ENCODE data around the gene NOTCH2. TPM values are rescaled to one million over a fixed set of nuclear protein-coding genes. Genes with fewer than 3 reads are reported as not detected.
"Not testable (repeated sequence)": the region's sequence is repeated elsewhere in the genome, so short reads cannot be mapped to it uniquely, and the experiment has no call there.

The NOTCH2 gene
- total RNA-seq, 1 donor from 2014 or later = 30.3 TPM

DNA sequence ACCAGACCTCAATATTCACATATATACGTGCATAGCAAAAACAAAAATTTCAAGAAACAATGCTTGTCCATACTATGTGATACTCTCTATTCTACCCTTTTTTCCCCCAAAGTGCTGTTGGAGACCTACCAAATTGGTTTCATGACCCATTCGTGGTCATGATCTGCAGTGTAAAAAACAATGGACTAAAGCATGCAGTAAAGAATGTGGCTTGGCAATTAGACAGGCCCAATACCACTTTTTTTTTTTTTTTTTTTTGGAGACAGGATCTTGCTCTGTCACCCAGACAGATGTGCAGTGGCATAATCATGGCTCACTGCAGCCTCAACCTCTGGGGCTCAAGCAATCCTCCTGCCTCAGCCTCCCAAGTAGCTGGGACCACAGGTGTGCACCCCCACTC, 21.3 kb downstream of the NOTCH2 start:
- not testable (repeated sequence) for DNase-seq

DNA sequence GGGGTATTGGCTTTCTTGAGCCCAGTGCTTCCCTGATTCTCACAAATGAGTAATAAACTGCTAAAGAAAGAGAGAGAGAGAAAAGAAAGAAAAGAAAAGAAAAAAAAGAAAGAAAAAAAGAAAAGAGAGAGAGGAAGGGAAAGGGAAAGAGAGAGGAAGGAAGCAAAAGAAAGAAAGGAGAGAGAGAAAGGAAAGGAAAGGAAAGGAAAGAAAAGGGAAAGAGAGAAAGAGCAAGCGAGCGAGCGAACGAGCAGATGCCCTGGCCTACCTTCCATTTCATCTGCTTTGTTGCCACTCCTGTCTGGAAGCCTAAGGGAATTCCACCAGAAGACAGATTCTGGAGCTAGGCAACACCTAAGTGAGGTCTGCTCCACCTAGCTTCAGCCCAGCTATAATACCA, 27.7 kb downstream of the NOTCH2 start:
- not testable (repeated sequence) for DNase-seq

DNA sequence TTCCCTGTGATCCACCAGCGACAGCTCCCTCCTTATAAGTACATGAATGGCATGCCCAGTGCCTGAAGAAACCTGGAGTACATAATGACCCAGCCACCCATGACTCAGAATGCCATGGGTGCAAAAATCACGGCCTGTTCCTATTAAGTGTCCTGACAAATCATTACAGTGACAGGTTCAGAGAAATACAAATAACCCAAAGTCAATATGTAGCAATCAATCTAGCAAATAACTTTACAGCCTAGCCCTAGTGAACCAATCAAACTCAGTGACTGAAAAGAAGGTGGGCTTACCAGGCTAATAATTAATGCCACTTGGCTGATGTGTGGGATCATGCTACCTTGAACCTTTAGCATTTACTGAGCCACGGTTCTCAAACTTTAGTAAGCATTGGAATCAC, 37.2 kb downstream of the NOTCH2 start:
- DNase-seq = not testable (repeated sequence)

DNA sequence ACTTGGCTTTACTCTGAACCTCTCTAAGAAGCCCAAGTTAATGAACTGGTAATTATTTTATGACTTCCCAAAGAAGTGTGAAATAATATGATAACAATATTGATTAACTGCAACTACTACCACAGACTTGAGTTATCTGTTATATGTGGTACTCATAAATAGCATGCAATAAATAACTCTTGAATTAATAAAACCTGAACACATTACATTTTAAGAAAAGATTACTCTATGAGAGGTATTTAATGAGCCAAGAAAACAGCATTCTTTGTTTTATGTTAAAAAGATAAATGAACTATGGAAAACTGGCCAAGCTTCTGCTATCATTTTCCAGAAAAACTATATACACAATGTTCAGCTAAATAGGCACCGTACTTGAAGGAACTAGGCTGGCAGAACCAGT, 45.7 kb downstream of the NOTCH2 start:
- DNase-seq = not testable (repeated sequence)

DNA sequence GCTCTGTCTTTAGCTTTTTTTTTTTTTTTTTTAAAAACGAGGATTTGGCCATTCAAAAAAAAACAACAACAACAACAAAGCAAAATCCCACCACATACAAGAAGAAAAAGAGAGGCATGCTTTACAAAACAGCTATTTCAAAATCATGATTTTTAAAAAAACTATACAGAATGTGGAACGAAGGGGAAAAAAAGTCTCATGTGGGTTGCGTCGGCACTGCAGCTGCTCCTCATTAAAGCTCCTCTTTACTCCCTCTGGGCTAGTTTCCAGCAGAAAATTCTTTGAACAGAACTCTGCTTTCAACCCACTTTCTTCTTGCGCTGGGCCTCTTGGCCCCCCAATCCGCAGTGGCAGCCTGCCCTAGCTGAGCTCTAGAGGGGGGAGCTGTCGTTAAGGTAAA, 54.5 kb downstream of the NOTCH2 start:
- not testable (repeated sequence) for DNase-seq

DNA sequence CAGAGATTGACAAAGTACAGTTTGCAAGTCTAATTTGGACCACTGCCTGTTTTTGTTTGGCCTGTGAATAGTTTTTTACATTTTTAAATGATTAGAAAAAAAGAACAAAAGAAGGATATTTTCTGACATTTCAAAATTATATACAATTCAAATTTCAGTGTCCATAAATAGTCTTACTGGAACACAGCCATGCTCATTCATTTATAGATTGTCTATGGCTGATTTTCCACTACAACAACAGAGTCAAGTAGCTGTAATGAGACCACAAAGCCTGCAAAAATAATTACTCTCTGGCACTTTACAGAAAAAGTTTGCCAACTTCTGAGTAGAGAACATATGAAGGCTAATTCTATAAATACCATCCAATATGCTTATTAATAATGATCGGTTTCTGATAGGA, 61.1 kb downstream of the NOTCH2 start:
- DNase-seq = not testable (repeated sequence)

DNA sequence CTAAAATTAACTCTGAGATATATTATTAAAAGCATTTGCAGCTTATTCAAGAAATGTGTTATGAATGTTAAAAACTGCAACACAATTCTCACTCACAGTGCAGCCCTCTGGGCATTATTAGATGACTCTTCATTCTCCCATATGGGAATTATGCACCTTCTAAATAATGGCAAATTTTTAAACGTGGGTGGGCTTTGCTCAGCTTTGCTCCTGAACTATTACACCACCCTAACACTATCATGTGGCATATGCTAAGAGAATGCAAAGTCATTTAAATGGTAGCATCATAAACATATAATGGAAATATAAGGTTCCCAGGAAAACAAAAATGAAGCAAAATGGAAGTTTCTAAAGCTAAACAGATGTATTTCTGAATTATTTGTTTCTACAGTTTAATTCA, 61.6 kb downstream of the NOTCH2 start:
- not testable (repeated sequence) for DNase-seq

DNA sequence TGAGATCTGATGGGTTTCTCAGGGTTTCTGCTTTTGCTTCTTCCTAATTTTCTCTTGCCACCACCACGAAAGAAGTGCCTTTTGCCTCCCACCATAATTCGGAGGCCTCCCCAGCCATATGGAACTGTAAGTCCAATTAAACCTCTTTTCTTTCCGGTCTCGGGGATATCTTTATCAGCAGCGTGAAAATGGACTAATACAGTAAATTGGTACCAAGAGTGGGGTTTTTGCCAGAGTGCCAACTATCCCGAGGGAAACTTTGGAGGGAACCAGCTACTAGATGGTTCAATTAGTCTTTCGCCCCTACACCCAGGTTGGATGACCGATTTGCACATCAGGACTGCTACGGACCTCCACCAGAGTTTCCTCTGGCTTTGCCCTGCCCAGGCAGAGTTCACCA, 68.4 kb downstream of the NOTCH2 start:
- DNase-seq = not testable (repeated sequence)

DNA sequence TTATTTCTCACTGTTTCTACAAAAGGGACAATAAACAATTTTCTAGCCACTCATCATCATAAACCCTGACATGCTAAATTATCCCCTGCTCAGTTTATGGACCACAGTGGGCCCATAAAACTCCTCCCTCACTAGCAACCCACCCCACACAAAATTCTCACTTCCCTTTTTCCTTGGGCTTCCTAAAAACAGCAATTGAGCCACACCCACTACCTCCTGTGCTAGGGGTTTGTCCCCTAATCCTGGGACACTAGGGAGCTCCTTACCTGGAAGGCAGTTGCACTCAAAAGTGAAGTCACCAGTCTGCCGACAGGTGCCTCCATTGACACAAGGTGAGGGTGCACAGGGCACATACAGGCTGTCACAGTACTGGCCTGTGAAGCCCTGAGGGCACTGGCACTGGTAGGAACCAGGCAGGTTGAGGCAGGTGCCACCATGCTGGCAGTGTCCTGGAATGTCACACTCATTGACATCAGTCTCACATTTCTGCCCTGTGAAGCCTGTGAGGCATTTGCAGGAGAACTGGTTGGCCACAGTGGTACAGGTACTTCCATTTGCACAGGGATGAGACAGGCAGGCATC, 72.6 kb downstream of the NOTCH2 start:
- DNase-seq = not testable (repeated sequence)

DNA sequence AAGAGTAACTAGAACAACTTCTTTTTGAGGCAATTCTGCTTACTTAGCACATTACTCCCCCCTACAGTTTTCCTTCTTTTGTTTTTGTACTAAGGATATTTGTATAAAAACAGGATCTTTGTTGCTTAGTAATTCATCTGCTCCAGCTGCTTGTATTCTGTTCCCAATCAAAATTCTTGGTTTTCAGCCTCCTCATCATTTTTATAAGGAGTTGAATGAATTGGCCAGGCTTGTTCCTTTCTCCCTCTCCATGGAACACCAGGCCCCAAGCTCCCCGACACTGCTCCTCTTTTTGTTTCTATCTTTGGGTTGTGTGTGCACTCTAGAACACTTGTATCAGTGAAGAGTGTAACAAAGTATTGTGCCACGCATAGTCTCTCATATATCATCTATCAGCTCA, 73.5 kb downstream of the NOTCH2 start:
- DNase-seq = not testable (repeated sequence)

DNA sequence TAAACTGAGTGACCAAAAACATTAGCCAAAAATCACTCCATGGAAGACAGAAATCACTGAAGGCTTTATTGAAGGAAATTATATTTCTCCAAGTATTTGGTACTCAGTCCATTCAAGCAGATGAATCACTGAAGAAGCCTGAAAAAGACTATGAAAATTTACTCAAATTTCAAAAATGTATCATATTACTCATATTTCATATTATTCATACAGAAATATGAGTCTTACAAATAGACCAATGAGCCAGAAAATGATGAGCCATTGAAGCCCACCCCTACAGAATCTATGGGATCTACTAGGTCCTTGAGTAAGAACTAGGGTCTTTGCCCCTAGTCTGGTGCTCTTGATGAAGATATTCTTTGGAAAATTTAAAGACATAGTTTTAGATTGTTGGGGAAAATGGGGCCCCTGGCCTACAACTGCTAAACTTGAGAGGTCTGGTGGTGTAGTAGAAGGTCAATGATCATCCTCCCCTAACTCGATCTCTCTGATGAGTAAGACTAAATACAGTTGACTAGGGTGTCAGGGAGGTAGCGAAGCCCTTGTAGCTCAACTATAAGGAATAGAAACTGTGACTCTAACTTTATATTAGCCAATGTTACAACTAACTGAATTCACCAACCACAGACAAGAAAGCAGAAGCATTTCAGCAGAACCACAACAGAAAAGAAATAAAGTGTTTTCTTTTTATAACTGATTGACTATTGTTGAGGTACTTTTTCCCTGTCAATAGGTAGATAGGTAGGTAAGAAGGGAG, 81.0 kb downstream of the NOTCH2 start:
- no peak for DNase-seq

DNA sequence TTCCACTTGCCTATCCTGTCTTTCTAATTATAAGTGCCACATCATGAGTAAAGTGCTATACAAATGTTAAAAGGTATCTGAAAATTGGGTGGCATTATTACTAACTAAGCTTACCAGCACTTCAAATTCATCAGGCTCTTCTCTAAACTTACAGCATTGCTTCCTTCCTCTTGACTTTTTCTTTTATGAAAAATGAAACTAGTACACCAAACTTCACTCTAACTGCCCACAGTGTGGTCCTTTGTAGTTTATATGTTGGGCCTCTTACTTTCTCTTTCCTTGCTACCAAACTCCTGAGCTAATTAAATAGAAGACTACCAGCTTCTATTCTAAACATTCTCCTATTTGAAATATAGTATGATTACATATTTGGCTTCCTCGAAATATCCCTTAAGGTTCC, 81.8 kb downstream of the NOTCH2 start:
- DNase-seq = no peak

DNA sequence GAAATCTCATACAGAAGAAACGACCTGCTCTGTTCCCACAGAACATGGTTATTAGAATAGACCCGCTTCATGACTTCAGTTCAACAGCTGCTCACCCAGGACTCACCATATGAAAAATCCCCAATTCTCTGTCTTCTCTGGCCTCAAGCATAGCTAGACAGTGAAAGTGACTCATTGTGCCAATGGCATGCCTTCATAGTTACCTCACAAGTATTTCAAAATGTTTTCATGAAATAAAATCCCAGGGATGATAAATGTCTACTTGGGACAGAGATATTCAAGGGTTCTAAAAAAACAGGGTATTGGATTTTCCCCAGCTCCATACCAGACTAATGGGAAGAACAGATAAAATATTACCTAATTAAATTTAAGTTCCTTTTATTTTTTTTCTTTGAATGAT, 82.3 kb downstream of the NOTCH2 start:
- no peak for DNase-seq

DNA sequence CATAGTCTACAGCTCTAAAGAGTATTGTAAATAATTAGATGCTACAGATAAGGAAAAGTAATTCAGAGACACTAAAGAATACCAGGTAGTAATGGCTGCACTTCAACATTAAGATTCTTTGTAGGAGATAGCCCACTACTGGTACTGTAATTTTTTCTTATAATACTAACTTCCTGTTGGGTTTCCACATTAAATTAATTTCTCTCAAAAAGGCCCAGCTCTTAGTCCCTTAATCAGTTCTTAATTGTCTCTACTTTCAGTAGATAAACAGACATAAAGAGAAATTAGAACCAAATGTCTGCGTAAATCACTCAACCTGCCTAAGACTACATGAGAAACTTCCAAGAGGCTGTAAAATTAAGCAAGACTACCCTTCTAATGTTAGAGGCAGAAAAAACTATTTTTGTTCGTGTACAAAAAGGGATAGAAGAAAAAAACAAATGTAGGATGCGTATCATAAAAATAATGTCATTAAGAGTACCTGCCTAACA, 83.4 kb downstream of the NOTCH2 start:
- no peak for DNase-seq

DNA sequence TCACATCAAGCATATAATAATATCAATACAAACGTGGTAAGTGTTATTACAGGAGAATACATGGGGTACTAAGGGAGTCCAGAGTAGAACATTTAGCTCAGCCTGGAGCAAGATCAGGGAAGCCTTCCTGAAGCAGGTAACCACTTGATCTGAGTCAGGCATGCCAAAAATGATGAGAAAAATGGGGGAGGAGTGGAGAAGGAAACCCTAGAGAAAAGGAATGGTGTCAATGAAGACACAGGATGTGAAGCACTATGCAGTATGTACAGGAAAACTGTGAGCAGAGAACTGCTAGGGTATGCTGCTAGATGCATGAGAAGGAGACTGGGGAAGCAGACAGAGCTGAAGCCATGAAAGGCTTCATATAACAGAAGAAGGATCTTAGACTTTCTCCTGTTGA, 84.7 kb downstream of the NOTCH2 start:
- no peak for DNase-seq

DNA sequence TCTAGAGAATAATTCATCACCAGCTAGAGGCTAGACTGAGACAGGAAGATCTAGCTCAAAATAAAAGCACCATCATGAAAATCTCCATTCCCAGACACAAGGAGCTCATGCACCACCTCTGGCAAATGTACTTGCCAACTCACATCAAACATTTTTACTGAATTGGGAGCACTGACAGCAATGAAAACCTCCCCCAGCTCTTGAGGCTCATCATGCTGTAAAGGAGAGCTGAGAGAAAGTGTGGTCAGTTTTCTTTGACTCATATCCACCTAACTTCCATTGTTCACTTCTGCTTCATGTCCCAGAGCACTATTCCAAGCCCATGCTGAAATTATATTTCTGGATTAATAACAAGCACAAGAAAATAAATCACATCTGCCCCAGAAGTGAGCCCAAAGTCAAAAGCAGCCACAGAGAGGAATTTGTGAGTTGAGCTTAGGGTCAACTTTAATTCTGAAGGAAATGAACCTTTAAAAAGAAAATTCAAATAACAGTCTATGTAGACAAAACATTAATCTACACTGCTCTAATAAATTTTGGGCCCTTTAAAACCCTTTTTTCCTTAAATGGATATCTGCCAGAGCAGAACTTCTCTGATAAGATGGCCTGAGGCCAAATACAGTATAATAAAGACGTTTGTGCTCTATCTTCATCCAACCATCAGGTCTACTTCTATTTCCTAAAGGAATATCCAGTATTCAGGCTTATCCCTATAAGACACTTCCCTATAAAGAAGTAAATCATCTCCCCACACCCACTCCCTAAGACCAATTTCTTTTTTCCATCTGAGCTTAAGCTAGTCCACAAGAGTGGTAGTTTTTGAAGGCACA, 87.3 kb downstream of the NOTCH2 start:
- no peak for DNase-seq

DNA sequence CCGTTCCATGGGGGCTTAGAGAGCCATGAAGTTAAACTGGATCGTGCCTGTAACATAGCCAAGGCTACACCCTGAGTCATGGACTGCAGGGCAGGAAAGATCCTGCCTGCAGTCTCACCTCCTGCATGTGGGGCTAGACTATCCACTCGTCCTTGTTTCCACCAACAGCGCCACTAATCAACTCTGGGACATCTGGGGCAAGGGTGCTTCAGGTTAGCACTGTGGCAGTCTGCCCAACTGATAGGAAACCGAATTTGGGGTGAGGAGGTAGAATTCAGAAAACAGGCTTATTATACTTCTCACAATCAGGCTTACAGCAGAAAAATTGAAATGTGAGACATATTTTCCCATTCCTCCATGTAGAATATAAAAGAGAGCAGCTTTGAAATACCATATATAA, 88.0 kb downstream of the NOTCH2 start:
- DNase-seq = no peak

DNA sequence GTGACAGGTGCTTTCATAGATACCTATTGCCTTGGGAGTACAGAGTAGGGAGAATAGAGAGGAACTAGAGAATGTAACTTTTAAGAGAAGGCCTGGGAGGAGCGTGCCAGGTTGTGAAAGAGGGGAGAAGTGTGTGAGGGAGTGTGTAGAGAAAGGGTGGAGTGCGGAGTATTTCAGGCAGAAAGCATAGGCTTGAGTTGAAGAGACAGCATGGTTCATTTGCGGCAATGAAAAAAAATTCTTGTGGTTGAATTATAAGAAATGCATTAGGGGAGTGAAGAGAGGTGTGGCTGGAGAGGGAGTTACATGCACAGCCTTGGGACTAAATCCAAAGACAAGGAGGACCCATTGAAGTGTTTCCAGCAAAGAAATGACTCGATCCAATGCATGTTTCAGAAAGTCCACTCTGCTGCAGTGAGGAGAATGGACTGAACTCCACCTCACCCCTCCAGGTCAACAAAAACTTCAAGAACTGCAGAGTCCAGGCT, 91.4 kb downstream of the NOTCH2 start:
- DNase-seq = no peak

DNA sequence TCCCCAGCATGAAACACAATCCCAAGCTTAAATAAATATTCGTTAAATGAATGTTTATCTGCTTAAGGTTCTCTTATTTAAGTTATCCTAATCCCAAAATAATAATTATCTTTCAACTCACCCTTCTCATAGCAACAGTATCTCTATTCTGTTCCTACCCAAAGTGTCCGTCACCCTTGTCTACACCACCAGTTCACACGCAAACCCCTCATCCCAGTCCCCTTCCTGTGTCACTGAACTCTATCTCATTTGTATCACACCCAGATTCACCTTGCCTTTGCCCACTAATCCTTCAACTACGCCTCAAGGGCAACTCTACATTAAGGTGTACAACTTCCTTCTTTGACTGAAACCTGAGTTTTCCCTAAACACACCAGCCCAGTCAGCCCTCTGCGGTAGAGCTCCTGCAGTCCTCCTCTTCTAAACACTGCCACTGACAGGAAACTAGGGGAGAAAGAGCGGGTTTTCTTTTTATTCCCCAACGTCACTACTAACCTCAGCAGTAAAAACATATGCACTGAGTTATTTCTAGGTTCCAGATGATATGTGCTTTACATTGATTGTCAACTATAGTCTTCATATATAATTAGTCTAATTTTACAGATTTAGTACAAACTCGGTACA, 92.2 kb downstream of the NOTCH2 start:
- DNase-seq = not testable (repeated sequence)

DNA sequence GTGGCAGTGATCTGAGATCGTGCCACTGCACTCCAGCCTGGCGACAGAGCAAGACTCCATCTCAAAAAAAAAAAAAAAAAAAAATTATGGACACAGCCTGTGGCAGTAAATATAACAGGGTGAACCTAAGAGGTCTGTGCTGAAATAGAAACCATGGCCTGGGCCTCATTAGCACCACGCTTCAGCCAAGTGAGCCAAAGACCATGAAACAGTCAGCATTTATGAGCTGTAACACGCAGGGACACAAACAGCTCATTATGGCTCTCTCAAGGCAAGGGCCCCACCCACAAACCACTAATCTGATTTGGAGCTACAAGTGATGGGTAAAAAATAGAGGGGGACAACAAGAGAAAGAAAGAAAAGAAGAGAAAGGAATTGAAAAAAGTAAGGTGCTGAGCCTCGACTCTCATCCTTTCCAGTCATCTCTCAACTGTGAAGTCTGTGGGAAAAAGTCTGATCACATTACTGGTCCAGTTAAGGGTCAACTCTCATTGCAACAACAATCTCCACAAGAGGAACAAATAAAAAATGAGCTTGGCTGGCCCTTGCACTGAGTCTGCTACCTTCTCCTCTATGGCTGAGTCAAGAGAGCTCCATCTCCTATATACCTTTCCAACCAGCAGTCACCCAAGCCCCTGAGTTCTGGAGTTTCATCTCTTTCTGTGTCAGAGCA, 93.7 kb downstream of the NOTCH2 start:
- DNase-seq = not testable (repeated sequence)

DNA sequence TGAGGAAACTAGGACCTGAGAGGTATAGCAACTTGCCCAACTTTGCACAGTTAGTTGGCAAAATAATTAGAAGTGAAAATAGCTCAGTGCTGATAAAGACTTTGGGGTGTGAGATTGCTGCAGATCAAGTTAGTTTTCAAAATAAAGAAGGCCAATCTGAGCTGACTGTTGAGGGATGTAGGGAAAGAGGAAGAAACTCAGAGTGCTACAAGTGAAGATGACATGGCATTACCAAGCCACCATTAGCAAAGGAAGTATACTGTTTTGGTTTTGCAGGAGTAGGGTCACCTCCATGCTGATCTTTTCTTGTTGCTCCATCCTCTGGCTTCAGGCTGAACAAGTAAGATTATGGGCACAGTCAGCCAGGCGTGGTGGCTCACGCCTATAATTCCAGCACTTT, 94.5 kb downstream of the NOTCH2 start:
- DNase-seq = no peak

DNA sequence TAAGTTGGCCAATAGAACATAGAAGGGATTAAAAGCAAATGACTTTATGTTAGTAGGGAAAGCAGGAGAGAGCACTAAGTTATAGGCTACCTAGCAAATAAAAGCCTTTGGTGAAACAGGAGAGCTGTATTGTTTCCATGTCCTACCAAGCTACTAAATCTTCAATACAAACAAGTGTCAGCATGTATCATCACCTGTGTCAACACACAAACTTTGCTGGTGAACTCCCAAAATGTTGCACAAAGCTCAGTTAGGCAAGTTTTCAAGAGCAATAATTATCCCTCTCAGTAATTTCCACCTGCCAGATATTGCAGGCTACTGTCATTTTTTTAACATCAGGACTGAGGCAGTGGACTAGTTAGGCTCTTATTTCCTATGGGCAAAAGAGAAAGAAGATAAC, 95.4 kb downstream of the NOTCH2 start:
- no peak for DNase-seq

Data from occipital lobe (tissue), 2 donors.